ENCODE measurements around the gene ELAC1. TPM values are rescaled to one million over a fixed set of nuclear protein-coding genes. Genes with fewer than 3 reads are reported as not detected.

Gene ELAC1
- total RNA-seq, 1 experiment from 2014 or later: 4.4 TPM

DNA sequence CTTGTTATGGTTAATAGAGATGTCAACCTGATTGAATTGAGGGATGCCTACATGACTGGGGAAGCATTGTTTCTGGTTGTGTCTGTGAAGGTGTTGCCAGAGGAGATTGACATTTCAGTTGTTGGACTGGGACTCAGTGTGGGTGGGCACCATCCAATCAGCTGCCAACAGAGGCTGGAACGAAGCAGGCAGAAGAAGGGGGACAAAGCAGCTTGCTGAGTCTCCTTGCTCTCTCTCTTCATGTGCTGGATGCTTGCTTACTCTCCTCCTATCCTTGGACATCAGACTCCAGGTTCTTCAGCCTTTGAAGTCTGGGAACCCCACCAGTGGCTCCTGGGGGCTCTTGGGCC lies 39.9 kb downstream of the ELAC1 start:
- ATAC-seq (no peak), DNase-seq (no peak)
- Histone ChIP-seq H2AFZ (ENCODE audit: low read length) (no peak overlapping the region), H3K79me2 (ENCODE audit: low read length) (no peaks in the 10 kb centered on the region), H3K9me2 (replicated peaks; ENCODE audit: low read length) (no peaks in the 10 kb centered on the region), H3K27ac (ENCODE audit: low read length) (no peak overlapping the region), H3K4me1 (ENCODE audit: insufficient read depth, low read length) (no peaks in the 10 kb centered on the region), H4K20me1 (ENCODE audit: low read length) (no peaks in the 10 kb centered on the region), H3K9ac (ENCODE audit: low read length) (no peak overlapping the region), H3K27me3 (ENCODE audit: low read length) (no peaks in the 10 kb centered on the region), H3K4me2 (ENCODE audit: low read length) (no peak overlapping the region), H3K9me3 (ENCODE audit: low read length) (no peaks in the 10 kb centered on the region), H3F3A (ENCODE audit: low read length, unreplicated experiment) (no peaks in the 10 kb centered on the region), H3K36me3 (ENCODE audit: low read depth, low read length) (no peaks in the 10 kb centered on the region), H3K4me3 (ENCODE audit: low read length) (no peak overlapping the region)
- CTCF ChIA-PET: no interaction called here
- POLR2A ChIA-PET (ENCODE audit: unreplicated experiment): no interaction called here
- intact Hi-C loops (cut with micrococcal nuclease): no loop called here
- no TSS peak for BruUV-seq (replicated peaks)
- TF ChIP-seq EZH2phosphoT487 (IDR thresholded peaks at IDR 0.05; ENCODE audit: borderline replicate concordance, low read length): no peak
- no peak for TF ChIP-seq EZH2 (IDR thresholded peaks at IDR 0.05; ENCODE audit: low read length, unreplicated experiment)
- TF ChIP-seq, protein P1, sequence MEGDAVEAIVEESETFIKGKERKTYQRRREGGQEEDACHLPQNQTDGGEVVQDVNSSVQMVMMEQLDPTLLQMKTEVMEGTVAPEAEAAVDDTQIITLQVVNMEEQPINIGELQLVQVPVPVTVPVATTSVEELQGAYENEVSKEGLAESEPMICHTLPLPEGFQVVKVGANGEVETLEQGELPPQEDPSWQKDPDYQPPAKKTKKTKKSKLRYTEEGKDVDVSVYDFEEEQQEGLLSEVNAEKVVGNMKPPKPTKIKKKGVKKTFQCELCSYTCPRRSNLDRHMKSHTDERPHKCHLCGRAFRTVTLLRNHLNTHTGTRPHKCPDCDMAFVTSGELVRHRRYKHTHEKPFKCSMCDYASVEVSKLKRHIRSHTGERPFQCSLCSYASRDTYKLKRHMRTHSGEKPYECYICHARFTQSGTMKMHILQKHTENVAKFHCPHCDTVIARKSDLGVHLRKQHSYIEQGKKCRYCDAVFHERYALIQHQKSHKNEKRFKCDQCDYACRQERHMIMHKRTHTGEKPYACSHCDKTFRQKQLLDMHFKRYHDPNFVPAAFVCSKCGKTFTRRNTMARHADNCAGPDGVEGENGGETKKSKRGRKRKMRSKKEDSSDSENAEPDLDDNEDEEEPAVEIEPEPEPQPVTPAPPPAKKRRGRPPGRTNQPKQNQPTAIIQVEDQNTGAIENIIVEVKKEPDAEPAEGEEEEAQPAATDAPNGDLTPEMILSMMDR (conservative IDR thresholded peaks at IDR 0.05; ENCODE audit: low read depth, low read length): no peak

DNA sequence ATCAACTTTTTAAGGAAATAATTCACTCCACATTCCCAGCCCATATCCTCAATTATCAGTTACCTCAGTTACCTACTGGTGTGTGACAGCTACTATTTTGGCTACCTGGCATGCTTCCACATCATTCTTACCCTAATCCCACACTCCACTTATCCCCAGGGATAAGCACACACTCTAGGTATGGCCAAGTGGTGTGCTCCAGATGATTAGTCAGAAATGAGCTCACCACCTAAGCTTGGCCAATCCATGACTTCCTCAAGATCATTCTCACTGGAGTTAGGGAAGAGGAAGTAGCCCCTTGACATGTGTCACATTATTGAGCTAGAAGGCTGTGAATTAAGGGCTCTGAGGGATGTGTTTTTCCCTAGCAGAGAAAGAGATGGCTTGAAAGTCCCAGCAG lies 41.2 kb downstream of the ELAC1 start:
- H3K9ac ChIP-seq (ENCODE audit: low read length): no peak overlapping the region
- POLR2A ChIA-PET (ENCODE audit: unreplicated experiment): interaction anchor here (0.5 kb wide), 1 partner anchor 188 kb away, joined by 3 read pairs; no protein-coding TSS in a partner anchor
- intact Hi-C loops (cut with micrococcal nuclease): no loop called here
- no peaks in the 10 kb centered on the region for H3K9me2 ChIP-seq (replicated peaks; ENCODE audit: low read length)
- no peaks in the 10 kb centered on the region for H3K27me3 ChIP-seq (ENCODE audit: low read length)
- H3K4me2 ChIP-seq (ENCODE audit: low read length): no peak overlapping the region
- H2AFZ ChIP-seq (ENCODE audit: low read length): no peak overlapping the region
- no peaks in the 10 kb centered on the region for H3K79me2 ChIP-seq (ENCODE audit: low read length)
- H3K27ac ChIP-seq (ENCODE audit: low read length): no peak overlapping the region
- H3F3A ChIP-seq (ENCODE audit: low read length, unreplicated experiment): no peaks in the 10 kb centered on the region
- H4K20me1 ChIP-seq (ENCODE audit: low read length): no peaks in the 10 kb centered on the region
- TF ChIP-seq EZH2 (IDR thresholded peaks at IDR 0.05; ENCODE audit: low read length, unreplicated experiment) (no peak), EZH2phosphoT487 (IDR thresholded peaks at IDR 0.05; ENCODE audit: borderline replicate concordance, low read length) (no peak)
- TF ChIP-seq, protein P1 (conservative IDR thresholded peaks at IDR 0.05; ENCODE audit: low read depth, low read length): no peak
- no peaks in the 10 kb centered on the region for H3K9me3 ChIP-seq (ENCODE audit: low read length)
- DNase-seq (peak; percentile 5), ATAC-seq (no peak)
- CTCF ChIA-PET: no interaction called here
- no TSS peak for BruUV-seq (replicated peaks)
- H3K4me1 ChIP-seq (ENCODE audit: insufficient read depth, low read length): no peaks in the 10 kb centered on the region
- no peak overlapping the region for H3K4me3 ChIP-seq (ENCODE audit: low read length)
- no peaks in the 10 kb centered on the region for H3K36me3 ChIP-seq (ENCODE audit: low read depth, low read length)

DNA sequence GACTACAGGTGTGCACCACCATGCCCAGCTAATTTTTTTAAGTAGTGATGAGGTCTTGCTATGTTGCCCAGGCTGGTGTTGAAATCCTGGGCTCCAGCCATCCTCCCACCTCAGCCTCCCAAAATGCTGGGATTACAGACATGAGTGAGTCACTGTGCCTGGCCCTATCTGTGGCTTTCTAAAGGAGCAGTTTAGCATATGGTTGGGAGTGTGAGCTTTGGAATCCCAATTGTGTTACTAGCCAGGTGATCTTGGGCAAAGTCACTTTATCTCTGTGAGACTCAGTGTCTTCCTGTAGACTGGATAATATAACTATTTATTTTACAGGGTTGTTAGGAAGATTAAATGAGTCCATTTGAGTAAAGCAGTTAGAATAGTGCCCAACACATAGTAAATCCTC lies 42.4 kb downstream of the ELAC1 start:
- no peaks in the 10 kb centered on the region for H3K9me3 ChIP-seq (ENCODE audit: low read length)
- no peaks in the 10 kb centered on the region for H3K4me1 ChIP-seq (ENCODE audit: insufficient read depth, low read length)
- no peaks in the 10 kb centered on the region for H3K27me3 ChIP-seq (ENCODE audit: low read length)
- ChIA-PET CTCF (interaction anchor here (0.6 kb wide), 1 partner anchor 29 kb away, joined by 3 read pairs; no protein-coding TSS in a partner anchor), POLR2A (ENCODE audit: unreplicated experiment) (no interaction called here)
- H2AFZ ChIP-seq (ENCODE audit: low read length): no peak overlapping the region
- DNase-seq (no peak), ATAC-seq (no peak)
- H3K4me3 ChIP-seq (ENCODE audit: low read length): no peak overlapping the region
- no peaks in the 10 kb centered on the region for H3K36me3 ChIP-seq (ENCODE audit: low read depth, low read length)
- no peak overlapping the region for H3K4me2 ChIP-seq (ENCODE audit: low read length)
- no peak overlapping the region for H3K27ac ChIP-seq (ENCODE audit: low read length)
- no peaks in the 10 kb centered on the region for H3K79me2 ChIP-seq (ENCODE audit: low read length)
- TF ChIP-seq EZH2 (IDR thresholded peaks at IDR 0.05; ENCODE audit: low read length, unreplicated experiment) (no peak), EZH2phosphoT487 (IDR thresholded peaks at IDR 0.05; ENCODE audit: borderline replicate concordance, low read length) (no peak)
- TF ChIP-seq, protein P1 (conservative IDR thresholded peaks at IDR 0.05; ENCODE audit: low read depth, low read length): no peak
- BruUV-seq (replicated peaks): no TSS peak
- H3K9ac ChIP-seq (ENCODE audit: low read length): no peak overlapping the region
- H3F3A ChIP-seq (ENCODE audit: low read length, unreplicated experiment): no peaks in the 10 kb centered on the region
- no peaks in the 10 kb centered on the region for H4K20me1 ChIP-seq (ENCODE audit: low read length)
- intact Hi-C loops (cut with micrococcal nuclease): no loop called here
- H3K9me2 ChIP-seq (replicated peaks; ENCODE audit: low read length): no peaks in the 10 kb centered on the region

Data from PC-3 (cell line).